PFSK-1 (cell line): ENCODE results near the gene ERC1.

Experiments
- POLR2AphosphoS5 ChIP-seq: IDR thresholded peaks from 2 replicates; pipeline ENCODE4 v1.6.1; 2012; ENCODE audit warnings: low read depth, mild to moderate bottlenecking, control low read depth, low read length, moderate library complexity
- TAF1 ChIP-seq: IDR thresholded peaks from 2 replicates; pipeline ENCODE4 v1.6.1; 2012; ENCODE audit warnings: low read length, control low read depth, borderline replicate concordance; ENCODE audit not compliant: insufficient read depth

GRCh38 chr12:1424674-1425395 lies 433.8 kb downstream of the ERC1 start:
- TF ChIP-seq TAF1 = no peak
- no peak for TF ChIP-seq POLR2AphosphoS5
